Transverse colon (tissue), 4 donors: ENCODE results near the gene KHDC3L.

Source experiments
- EP300 ChIP-seq: sonication (generic); formaldehyde crosslinking; IDR thresholded peaks from one replicate; pipeline ENCODE4 v1.6.1; 2017; ENCODE audit warnings: antibody characterized with exemption, low read depth
- POLR2A ChIP-seq: fragments of 450-650 bp; IDR thresholded peaks from one replicate; pipeline ENCODE4 v1.6.1; 2016; ENCODE audit warnings: antibody characterized with exemption, mild to moderate bottlenecking, moderate library complexity
- POLR2AphosphoS5 ChIP-seq, 3 donors: sonication (generic); formaldehyde crosslinking; IDR thresholded peaks; one replicate each; pipeline ENCODE4 v1.6.1; 2016; ENCODE audit warnings: antibody characterized with exemption in 3 of 3
- TF ChIP-seq, protein P1 (sequence below), 5 experiments: fragments of 200-600 bp in 3 of 5; fragments of 450-650 bp in 2 of 5; sonication (generic) in 3 of 5; IDR thresholded peaks; 1 replicate in 2 of 5; 2 replicates in 3 of 5; pipeline ENCODE4 v1.5.1; 2016 to 2017; ENCODE audit warnings: antibody characterized with exemption in 5 of 5, inconsistent platforms in 3 of 5, mild to moderate bottlenecking in 2 of 5, moderate library complexity in 1 of 5

DNA sequence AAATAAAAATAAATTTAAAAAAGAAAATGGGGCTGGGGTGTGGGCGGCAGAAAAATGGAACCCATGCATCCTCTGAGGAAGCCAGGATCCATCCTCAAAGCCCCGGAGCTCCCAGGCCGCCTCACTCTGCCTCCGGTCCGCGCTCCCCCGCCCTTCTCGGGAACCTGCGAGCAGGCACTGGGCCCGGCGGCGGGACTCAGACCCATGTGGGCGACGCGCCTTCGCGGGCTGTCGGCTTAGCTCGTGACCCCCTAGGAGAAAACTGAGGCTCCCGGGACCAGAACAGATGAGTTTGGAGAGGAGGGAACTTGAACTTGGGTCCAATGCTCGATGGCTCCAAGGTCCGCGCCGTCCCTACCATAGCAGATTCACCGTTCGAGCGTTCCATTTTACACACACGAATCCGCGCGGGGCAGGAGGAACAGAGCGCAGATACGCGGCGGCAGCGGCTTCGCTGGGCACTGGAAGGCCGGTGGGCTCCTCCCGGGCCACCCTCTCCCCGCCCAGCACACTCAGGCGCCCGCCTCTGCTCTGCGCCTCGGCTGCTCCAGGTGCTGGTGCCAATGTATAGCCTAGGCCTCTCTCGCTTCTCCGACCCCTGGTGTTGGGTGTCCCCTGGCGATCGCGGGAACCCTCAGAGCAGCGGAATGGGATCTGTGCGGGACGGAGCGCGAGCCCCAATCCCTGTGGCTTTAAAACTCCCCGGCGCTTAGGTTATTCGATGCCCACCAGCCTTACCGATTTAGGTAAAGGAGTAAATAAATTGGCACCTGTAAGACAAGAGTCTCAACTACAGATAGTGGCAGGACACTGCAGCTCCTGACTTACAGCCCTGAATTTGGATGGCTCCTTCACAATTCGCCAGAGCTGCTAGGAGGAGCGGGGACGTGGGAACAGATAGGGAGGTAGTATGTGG, 47.6 kb upstream of the KHDC3L start:
- TF ChIP-seq, protein P1, sequence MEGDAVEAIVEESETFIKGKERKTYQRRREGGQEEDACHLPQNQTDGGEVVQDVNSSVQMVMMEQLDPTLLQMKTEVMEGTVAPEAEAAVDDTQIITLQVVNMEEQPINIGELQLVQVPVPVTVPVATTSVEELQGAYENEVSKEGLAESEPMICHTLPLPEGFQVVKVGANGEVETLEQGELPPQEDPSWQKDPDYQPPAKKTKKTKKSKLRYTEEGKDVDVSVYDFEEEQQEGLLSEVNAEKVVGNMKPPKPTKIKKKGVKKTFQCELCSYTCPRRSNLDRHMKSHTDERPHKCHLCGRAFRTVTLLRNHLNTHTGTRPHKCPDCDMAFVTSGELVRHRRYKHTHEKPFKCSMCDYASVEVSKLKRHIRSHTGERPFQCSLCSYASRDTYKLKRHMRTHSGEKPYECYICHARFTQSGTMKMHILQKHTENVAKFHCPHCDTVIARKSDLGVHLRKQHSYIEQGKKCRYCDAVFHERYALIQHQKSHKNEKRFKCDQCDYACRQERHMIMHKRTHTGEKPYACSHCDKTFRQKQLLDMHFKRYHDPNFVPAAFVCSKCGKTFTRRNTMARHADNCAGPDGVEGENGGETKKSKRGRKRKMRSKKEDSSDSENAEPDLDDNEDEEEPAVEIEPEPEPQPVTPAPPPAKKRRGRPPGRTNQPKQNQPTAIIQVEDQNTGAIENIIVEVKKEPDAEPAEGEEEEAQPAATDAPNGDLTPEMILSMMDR (IDR thresholded peaks at IDR 0.05): no peak
- TF ChIP-seq POLR2A (no peak), EP300 (no peak), POLR2AphosphoS5 (IDR thresholded peaks at IDR 0.05) (no peak)
